RCC 7860 (cell line): ENCODE results near the gene SKA3.
A peak's percentile ranks its signal among the peaks of the same experiment; 100 is the strongest.

Source experiments
- DNase-seq: peaks from one replicate; pipeline ENCODE4 v3.0.0-alpha.2; 2015; ENCODE audit warnings: low spot score
- FAIRE-seq: peaks from 2 replicates; lab custom pipeline; 2012; peaks lifted over from hg19 to GRCh38; lab: Jason Lieb, UNC

SKA3 gene

GRCh38 chr13:21118180-21118579 lies 58.2 kb downstream of the SKA3 start:
- no peak for FAIRE-seq

GRCh38 chr13:21117104-21117809 lies 59.1 kb downstream of the SKA3 start:
- FAIRE-seq: no peak

More at GRCh38 chr13:21118180-21118579, 58.2 kb downstream of the SKA3 start:
- no peak for DNase-seq

GRCh38 chr13:21116141-21116540 lies 60.2 kb downstream of the SKA3 start:
- DNase-seq (no peak), FAIRE-seq (no peak)

More at GRCh38 chr13:21117104-21117809, 59.1 kb downstream of the SKA3 start:
- DNase-seq: no peak

GRCh38 chr13:21115231-21115630 lies 61.1 kb downstream of the SKA3 start:
- no peak for FAIRE-seq
- no peak for DNase-seq

- FAIRE-seq (no peak), DNase-seq (no peak)
These were observed 64.8 kb downstream of the SKA3 start for GRCh38 chr13:21111546-21111945.

- FAIRE-seq: no peak
These were observed 67.2 kb downstream of the SKA3 start for GRCh38 chr13:21109168-21109567.

GRCh38 chr13:21106089-21106488 lies 70.3 kb downstream of the SKA3 start:
- DNase-seq (peak; percentile 10), FAIRE-seq (no peak)

More at GRCh38 chr13:21109168-21109567, 67.2 kb downstream of the SKA3 start:
- no peak for DNase-seq

- no peak for FAIRE-seq
These were observed 71.9 kb downstream of the SKA3 start for GRCh38 chr13:21104199-21105019.

More at GRCh38 chr13:21104199-21105019, 71.9 kb downstream of the SKA3 start:
- DNase-seq: no peak
